HepG2 (cell line): ENCODE results near the gene FBN3. TPM values are rescaled to one million over a fixed set of nuclear protein-coding genes. Genes with fewer than 3 reads are reported as not detected.
A peak's percentile ranks its signal among the peaks of the same experiment; 100 is the strongest.

Experiments used
- EED ChIP-seq: sonication (generic); formaldehyde crosslinking; IDR thresholded peaks from 2 replicates; pipeline ENCODE4 v1.5.0; 2020; ENCODE audit warnings: mild to moderate bottlenecking, missing genetic modification reagents
- GZF1 ChIP-seq: sonication (generic); formaldehyde crosslinking; IDR thresholded peaks from 2 replicates; pipeline ENCODE4 v1.5.1; 2020; ENCODE audit warnings: mild to moderate bottlenecking, missing genetic modification reagents
- MTF2 ChIP-seq: sonication (generic); formaldehyde crosslinking; IDR thresholded peaks from 2 replicates; pipeline ENCODE4 v1.5.0; 2020; ENCODE audit warnings: missing genetic modification reagents, borderline replicate concordance
- NR1H2 ChIP-seq: sonication (generic); formaldehyde crosslinking; IDR thresholded peaks from 2 replicates; pipeline ENCODE4 v1.8.1; 2022; ENCODE audit warnings: low read depth, missing genetic modification reagents, borderline replicate concordance
- RARG ChIP-seq: sonication (generic); formaldehyde crosslinking; IDR thresholded peaks from 2 replicates; pipeline ENCODE4 v1.4.0; 2020; ENCODE audit warnings: low read depth, mild to moderate bottlenecking, missing genetic modification reagents
- SMARCE1 ChIP-seq: fragments of 450-650 bp; IDR thresholded peaks from 2 replicates; pipeline ENCODE4 v1.6.1; 2017; ENCODE audit warnings: borderline replicate concordance
- YEATS2 ChIP-seq: sonication (generic); formaldehyde crosslinking; IDR thresholded peaks from 2 replicates; pipeline ENCODE4 v1.4.0; 2020; ENCODE audit warnings: missing genetic modification reagents, borderline replicate concordance
- ZKSCAN5 ChIP-seq: sonication (generic); formaldehyde crosslinking; IDR thresholded peaks from 2 replicates; pipeline ENCODE4 v1.5.1; 2020; ENCODE audit warnings: mild to moderate bottlenecking, missing genetic modification reagents
- ZMYM3 ChIP-seq: sonication (generic); formaldehyde crosslinking; IDR thresholded peaks from 2 replicates; pipeline ENCODE4 v1.5.1; 2020; ENCODE audit warnings: mild to moderate bottlenecking, missing genetic modification reagents
- ZNF670 ChIP-seq: sonication (generic); formaldehyde crosslinking; IDR thresholded peaks from 2 replicates; pipeline ENCODE4 v1.8.0; 2022; ENCODE audit warnings: mild to moderate bottlenecking, missing genetic modification reagents, borderline replicate concordance
- ZNF768 ChIP-seq: sonication (generic); formaldehyde crosslinking; IDR thresholded peaks from 2 replicates; pipeline ENCODE4 v1.4.0; 2020; ENCODE audit warnings: missing genetic modification reagents
- polyA plus RNA-seq, 8 experiments: library from polyadenylated mRNA; depleted of rRNA in 3 of 8; stranded (reverse) in 7 of 8; unstranded in 1 of 8; fragments of >200 nt; fragmentation: Illumina TruSeq in 4 of 8; extraction: Trizol in 4 of 8; gene quantifications; 2 replicates each; pipeline versions ENCODE4 v1.2.1 to v1.2.3, GENCODE V29; 2011 to 2016; ENCODE audit warnings: low read depth in 4 of 8, missing spikeins in 1 of 8, mixed read lengths in 1 of 8; ENCODE audit not compliant: insufficient read depth in 1 of 8
- total RNA-seq, 5 experiments: library from RNA; depleted of rRNA; stranded (reverse); fragments of >200 nt; fragmentation: Illumina TruSeq; extraction: Trizol; gene quantifications; 2 replicates each; pipeline ENCODE4 v1.2.3, GENCODE V29; 2016; ENCODE audit warnings: low read depth in 1 of 5
- TF ChIP-seq, protein P1 (sequence below): IDR thresholded peaks from 2 replicates; pipeline ENCODE4 v1.6.1; 2012; ENCODE audit warnings: low read depth, low read length, improper control_type of control experiment
- TF ChIP-seq, protein P2 (sequence below): sonication (generic); formaldehyde crosslinking; IDR thresholded peaks from 2 replicates; pipeline ENCODE4 v1.4.0; 2020; ENCODE audit warnings: missing genetic modification reagents, borderline replicate concordance
- TF ChIP-seq, protein P3 (sequence below): sonication (generic); formaldehyde crosslinking; IDR thresholded peaks from 2 replicates; pipeline ENCODE4 v1.5.0; 2020; ENCODE audit warnings: mild to moderate bottlenecking, missing genetic modification reagents
- TF ChIP-seq, protein P4 (sequence below): sonication (generic); formaldehyde crosslinking; IDR thresholded peaks from 2 replicates; pipeline ENCODE4 v1.5.1; 2020; ENCODE audit warnings: mild to moderate bottlenecking, missing genetic modification reagents, moderate library complexity
- TF ChIP-seq, protein P5 (sequence below): conservative IDR thresholded peaks from 2 replicates; pipeline ENCODE4 v1.6.1; 2018; ENCODE audit warnings: missing genetic modification reagents
- TF ChIP-seq, protein P6 (sequence below): sonication (generic); formaldehyde crosslinking; IDR thresholded peaks from 2 replicates; pipeline ENCODE4 v1.4.0; 2020; ENCODE audit warnings: mild to moderate bottlenecking, missing genetic modification reagents

The FBN3 gene
- total and polyA plus RNA-seq, 2 of the 13 experiments (the other 11 are each of a cell fraction or from before 2014, with no cell fraction given): 0.20 to 1.3 TPM

DNA sequence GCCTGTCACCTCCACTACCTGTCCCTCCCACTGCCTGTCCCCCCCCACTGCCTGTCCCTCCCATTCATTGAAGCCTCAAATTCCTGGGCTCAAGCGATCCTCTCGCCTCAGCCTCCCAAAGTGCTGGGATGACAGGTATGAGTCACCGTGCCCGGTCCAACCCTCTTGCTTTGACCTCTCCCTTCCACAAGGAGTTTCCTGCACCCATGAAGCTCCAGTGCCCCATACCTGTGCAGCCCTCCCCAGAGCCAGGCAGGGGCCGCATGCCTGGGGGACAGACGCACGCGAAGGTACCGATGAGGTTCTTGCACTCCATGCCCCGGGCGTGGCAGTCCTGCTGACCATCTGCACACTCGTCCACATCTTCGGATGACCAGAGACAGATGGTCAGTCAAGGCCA is 62.5 kb downstream of the FBN3 start (continued):
- TF ChIP-seq ZKSCAN5 (CRISPR knock-in tag) (no peak), YEATS2 (CRISPR knock-in tag) (no peak), SMARCE1 (no peak), EED (no peak), ZNF670 (CRISPR knock-in tag) (no peak), ZMYM3 (no peak), GZF1 (no peak), NR1H2 (no peak), ZNF768 (CRISPR knock-in tag) (peak; percentile 18; the same call in 1 of the 2 replicates), MTF2 (CRISPR knock-in tag) (no peak), RARG (CRISPR knock-in tag) (no peak)
- TF ChIP-seq, protein P1, sequence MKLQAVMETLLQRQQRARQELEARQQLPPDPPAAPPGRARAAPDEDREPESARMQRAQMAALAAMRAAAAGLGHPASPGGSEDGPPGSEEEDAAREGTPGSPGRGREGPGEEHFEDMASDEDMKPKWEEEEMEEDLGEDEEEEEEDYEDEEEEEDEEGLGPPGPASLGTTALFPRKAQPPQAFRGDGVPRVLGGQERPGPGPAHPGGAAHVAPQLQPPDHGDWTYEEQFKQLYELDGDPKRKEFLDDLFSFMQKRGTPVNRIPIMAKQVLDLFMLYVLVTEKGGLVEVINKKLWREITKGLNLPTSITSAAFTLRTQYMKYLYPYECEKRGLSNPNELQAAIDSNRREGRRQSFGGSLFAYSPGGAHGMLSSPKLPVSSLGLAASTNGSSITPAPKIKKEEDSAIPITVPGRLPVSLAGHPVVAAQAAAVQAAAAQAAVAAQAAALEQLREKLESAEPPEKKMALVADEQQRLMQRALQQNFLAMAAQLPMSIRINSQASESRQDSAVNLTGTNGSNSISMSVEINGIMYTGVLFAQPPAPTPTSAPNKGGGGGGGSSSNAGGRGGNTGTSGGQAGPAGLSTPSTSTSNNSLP: no peak
- TF ChIP-seq, protein P2, sequence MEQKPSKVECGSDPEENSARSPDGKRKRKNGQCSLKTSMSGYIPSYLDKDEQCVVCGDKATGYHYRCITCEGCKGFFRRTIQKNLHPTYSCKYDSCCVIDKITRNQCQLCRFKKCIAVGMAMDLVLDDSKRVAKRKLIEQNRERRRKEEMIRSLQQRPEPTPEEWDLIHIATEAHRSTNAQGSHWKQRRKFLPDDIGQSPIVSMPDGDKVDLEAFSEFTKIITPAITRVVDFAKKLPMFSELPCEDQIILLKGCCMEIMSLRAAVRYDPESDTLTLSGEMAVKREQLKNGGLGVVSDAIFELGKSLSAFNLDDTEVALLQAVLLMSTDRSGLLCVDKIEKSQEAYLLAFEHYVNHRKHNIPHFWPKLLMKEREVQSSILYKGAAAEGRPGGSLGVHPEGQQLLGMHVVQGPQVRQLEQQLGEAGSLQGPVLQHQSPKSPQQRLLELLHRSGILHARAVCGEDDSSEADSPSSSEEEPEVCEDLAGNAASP: no peak
- TF ChIP-seq, protein P3, sequence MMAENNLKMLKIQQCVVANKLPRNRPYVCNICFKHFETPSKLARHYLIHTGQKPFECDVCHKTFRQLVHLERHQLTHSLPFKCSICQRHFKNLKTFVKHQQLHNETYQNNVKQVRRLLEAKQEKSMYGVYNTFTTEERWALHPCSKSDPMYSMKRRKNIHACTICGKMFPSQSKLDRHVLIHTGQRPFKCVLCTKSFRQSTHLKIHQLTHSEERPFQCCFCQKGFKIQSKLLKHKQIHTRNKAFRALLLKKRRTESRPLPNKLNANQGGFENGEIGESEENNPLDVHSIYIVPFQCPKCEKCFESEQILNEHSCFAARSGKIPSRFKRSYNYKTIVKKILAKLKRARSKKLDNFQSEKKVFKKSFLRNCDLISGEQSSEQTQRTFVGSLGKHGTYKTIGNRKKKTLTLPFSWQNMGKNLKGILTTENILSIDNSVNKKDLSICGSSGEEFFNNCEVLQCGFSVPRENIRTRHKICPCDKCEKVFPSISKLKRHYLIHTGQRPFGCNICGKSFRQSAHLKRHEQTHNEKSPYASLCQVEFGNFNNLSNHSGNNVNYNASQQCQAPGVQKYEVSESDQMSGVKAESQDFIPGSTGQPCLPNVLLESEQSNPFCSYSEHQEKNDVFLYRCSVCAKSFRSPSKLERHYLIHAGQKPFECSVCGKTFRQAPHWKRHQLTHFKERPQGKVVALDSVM (CRISPR knock-in tag): peak; percentile 89
- TF ChIP-seq, protein P4, sequence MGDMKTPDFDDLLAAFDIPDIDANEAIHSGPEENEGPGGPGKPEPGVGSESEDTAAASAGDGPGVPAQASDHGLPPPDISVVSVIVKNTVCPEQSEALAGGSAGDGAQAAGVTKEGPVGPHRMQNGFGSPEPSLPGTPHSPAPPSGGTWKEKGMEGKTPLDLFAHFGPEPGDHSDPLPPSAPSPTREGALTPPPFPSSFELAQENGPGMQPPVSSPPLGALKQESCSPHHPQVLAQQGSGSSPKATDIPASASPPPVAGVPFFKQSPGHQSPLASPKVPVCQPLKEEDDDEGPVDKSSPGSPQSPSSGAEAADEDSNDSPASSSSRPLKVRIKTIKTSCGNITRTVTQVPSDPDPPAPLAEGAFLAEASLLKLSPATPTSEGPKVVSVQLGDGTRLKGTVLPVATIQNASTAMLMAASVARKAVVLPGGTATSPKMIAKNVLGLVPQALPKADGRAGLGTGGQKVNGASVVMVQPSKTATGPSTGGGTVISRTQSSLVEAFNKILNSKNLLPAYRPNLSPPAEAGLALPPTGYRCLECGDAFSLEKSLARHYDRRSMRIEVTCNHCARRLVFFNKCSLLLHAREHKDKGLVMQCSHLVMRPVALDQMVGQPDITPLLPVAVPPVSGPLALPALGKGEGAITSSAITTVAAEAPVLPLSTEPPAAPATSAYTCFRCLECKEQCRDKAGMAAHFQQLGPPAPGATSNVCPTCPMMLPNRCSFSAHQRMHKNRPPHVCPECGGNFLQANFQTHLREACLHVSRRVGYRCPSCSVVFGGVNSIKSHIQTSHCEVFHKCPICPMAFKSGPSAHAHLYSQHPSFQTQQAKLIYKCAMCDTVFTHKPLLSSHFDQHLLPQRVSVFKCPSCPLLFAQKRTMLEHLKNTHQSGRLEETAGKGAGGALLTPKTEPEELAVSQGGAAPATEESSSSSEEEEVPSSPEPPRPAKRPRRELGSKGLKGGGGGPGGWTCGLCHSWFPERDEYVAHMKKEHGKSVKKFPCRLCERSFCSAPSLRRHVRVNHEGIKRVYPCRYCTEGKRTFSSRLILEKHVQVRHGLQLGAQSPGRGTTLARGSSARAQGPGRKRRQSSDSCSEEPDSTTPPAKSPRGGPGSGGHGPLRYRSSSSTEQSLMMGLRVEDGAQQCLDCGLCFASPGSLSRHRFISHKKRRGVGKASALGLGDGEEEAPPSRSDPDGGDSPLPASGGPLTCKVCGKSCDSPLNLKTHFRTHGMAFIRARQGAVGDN: peak; percentile 16; the same call in 1 of the 2 replicates
- TF ChIP-seq, protein P5, sequence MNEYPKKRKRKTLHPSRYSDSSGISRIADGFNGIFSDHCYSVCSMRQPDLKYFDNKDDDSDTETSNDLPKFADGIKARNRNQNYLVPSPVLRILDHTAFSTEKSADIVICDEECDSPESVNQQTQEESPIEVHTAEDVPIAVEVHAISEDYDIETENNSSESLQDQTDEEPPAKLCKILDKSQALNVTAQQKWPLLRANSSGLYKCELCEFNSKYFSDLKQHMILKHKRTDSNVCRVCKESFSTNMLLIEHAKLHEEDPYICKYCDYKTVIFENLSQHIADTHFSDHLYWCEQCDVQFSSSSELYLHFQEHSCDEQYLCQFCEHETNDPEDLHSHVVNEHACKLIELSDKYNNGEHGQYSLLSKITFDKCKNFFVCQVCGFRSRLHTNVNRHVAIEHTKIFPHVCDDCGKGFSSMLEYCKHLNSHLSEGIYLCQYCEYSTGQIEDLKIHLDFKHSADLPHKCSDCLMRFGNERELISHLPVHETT (CRISPR knock-in tag): no peak
- TF ChIP-seq, protein P6, sequence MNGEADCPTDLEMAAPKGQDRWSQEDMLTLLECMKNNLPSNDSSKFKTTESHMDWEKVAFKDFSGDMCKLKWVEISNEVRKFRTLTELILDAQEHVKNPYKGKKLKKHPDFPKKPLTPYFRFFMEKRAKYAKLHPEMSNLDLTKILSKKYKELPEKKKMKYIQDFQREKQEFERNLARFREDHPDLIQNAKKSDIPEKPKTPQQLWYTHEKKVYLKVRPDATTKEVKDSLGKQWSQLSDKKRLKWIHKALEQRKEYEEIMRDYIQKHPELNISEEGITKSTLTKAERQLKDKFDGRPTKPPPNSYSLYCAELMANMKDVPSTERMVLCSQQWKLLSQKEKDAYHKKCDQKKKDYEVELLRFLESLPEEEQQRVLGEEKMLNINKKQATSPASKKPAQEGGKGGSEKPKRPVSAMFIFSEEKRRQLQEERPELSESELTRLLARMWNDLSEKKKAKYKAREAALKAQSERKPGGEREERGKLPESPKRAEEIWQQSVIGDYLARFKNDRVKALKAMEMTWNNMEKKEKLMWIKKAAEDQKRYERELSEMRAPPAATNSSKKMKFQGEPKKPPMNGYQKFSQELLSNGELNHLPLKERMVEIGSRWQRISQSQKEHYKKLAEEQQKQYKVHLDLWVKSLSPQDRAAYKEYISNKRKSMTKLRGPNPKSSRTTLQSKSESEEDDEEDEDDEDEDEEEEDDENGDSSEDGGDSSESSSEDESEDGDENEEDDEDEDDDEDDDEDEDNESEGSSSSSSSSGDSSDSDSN: no peak
